GM19455 (cell line): ENCODE results near the gene ANXA4.
A peak's percentile ranks its signal among the peaks of the same experiment; 100 is the strongest.
"Not testable (repeated sequence)": the region's sequence is repeated elsewhere in the genome, so short reads cannot be mapped to it uniquely, and the experiment has no call there.

Experiments
- ATAC-seq: cut with Tn5 transposase; IDR thresholded peaks from one replicate; pipeline ENCODE4 v1.9.1; 2021; ENCODE audit not compliant: unreplicated experiment

ANXA4 gene

DNA sequence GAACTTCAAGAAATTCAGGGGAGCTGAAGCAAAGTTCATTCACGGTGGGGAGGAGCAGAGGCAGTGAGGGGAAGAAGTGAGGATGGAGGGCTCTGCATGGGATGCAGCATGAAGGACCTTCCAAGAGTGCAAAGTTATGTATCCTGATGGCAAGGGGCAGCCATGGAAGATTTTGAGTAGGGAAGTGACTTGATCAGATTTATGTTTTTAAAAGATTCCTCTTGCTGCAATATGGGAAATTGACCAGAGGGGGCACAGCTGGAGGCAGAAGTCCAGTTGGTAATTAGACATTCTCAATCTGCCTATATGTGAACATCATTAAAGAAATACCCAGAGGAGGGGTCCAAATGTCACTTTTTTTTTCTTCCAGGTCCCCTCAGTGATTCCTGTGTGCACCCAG is 21.5 kb upstream of the ANXA4 start:
- ATAC-seq = no peak

DNA sequence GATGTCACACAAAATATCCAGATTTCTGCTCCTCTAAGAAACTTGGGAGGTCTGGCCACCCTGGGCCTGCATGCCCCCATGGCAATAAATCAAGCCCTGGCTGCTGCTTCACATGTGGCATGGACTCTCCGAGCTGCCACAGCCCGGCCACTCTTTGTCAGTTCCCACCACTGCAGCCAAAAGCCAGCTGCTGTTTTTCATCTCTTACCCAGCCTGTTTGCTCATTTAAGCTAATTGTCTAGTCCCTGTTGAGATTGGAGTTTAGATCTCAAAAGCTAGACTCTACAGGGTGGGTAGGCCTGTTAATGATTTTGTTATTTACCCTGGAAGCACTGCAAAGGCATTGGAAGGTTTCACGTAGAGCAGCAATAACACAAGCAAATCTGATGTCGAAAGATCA is 20.9 kb upstream of the ANXA4 start:
- no peak for ATAC-seq

GRCh38 chr2:69723791-69724190 is 18.1 kb upstream of the ANXA4 start:
- ATAC-seq = no peak

GRCh38 chr2:69724540-69725159 is 17.3 kb upstream of the ANXA4 start:
- peak; percentile 73 for ATAC-seq

DNA sequence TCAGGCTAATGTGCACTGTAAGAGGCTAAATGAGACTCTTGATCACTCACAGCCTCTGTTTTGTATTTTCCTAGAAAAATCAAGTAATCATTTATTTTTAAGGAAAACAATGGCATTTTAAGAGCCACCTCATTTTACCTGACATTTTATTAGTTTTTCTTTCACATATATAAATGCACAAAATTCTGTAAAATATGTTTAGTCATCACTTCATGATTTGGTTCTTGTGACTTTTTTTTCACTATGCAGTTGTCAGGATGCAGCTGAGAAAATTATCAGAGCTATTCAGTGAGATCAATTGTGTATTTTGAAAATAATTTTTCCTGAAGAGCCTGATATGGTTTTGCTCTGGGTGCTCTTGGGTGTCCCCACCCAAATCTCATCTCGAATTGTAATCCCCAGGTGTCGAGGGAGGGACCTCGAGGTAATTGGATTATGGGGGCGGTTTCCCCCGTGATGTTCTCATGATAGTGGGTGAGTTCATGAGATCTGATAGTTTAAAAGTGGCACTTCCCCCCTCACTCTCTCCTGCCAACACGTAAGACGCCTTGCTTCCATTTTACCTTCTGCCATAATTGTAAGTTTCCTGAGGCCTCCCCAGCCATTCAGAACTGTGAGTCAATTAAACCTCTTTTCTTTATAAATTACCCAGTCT is 16.1 kb upstream of the ANXA4 start:
- ATAC-seq = no peak

DNA sequence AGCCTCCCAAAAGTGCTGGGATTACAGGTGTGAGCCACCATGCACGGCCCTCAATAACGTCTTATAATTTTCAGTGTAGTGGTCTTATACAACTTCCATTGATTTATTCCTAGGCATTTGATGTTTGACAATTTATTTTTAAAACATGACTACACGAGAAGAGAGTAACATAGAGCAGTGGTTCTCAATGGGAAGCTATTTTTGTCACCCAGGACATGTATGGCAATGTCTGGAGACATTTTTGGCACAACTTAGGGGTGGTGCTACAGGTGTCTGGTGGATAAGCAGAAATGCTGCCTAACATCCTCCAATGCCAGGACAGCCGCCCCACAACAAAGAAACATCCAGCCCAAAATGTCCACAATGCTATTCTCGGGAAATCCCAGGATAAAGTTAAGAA is 12.7 kb upstream of the ANXA4 start:
- no peak for ATAC-seq

DNA sequence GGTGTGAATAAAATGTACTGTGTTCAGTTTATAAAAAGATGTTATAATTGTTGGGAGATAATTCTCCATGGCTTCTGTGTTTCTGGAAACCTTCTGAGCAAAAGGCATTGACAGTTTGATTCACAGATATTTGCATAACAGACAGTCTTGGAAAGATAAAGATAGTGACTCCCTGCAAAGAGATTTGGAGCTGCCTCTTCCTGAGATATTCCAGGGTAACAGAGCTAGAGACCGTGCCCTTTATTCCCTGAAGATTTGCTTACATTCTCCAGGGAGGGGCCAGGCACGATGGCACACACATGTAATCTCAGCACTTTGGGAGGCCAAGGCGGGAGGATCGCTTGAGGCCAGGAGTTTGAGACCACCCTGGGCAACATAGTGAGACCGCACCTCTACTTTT is 12.2 kb upstream of the ANXA4 start:
- no peak for ATAC-seq

GRCh38 chr2:69731147-69731970 is 10.6 kb upstream of the ANXA4 start:
- ATAC-seq = no peak

- ATAC-seq = no peak
Observed at GRCh38 chr2:69733342-69734034, 8.4 kb upstream of the ANXA4 start.

DNA sequence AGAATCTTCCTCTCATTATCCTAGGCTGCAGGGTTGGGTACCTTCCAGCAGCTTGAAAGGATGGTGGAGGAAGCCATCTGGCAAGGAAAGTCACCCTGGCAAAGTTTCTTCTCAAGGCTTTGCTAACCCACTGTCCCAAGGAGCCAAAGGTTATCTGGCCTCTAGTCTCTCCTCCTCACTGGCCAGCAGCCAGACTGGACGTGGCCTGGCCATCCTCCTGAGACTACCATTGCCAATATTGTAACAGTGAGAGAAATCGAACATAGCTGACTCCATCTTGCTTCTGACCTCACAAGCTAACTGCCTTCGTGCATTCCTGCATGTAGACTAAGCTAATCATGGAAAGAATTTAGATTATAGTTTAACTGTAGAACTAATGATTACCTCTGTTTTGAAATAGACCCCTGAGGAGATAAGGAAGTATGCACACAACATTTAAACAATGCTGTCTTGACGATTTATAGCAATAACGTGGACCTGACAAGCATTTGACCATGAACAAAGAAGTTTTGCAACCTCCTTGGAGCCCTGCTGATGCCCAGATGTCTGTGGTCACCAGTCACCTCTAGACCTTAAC is 7.8 kb upstream of the ANXA4 start:
- no peak for ATAC-seq

GRCh38 chr2:69734854-69735544 is 6.9 kb upstream of the ANXA4 start:
- ATAC-seq = no peak

GRCh38 chr2:69735686-69736085 is 6.2 kb upstream of the ANXA4 start:
- ATAC-seq = no peak

DNA sequence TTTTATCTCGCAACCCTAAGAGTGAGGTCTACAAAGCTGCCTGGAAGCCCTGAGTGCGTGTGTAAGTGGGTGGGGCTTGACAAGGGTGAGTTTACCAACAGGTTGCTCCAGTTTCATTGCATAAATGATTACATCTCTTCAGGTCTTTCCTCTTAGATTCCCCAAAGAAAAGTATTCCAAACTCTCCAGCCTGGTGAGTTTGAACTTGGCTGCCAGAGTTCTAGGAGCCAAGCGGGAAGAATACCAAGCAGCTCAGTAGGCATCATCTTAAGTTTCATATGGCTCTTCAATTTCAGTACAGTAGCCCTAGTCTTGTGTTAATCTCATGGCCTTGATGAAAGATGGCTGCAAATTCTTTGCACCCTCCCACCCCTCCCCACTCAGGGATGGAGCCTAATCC is 3.8 kb upstream of the ANXA4 start:
- not testable (repeated sequence) for ATAC-seq

GRCh38 chr2:69740502-69740951 is 1.4 kb upstream of the ANXA4 start:
- no peak for ATAC-seq

DNA sequence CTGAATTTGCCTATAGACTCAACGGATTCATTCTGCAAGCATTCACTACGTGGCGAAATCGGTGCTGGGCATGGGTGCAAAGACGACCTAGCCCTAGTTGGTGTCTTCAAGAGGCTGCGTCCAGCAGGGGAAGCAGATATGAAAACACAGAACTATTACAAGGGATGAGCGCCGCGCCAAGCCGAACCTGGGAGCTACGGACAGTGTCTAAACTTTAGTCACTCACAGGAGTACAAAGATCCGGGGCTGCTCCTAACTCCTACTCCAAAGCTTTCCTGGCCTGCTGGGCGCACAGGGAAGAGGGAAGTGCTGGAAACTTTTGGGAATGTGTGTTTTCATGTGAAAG is 732 bp upstream of the ANXA4 start:
- peak; percentile 39 for ATAC-seq

GRCh38 chr2:69742322-69742952 is 503 bp downstream of the ANXA4 start:
- peak; percentile 36 for ATAC-seq

- no peak for ATAC-seq
Observed at GRCh38 chr2:69743847-69744264, 1.9 kb downstream of the ANXA4 start.

GRCh38 chr2:69744456-69744855 is 2.5 kb downstream of the ANXA4 start:
- no peak for ATAC-seq

DNA sequence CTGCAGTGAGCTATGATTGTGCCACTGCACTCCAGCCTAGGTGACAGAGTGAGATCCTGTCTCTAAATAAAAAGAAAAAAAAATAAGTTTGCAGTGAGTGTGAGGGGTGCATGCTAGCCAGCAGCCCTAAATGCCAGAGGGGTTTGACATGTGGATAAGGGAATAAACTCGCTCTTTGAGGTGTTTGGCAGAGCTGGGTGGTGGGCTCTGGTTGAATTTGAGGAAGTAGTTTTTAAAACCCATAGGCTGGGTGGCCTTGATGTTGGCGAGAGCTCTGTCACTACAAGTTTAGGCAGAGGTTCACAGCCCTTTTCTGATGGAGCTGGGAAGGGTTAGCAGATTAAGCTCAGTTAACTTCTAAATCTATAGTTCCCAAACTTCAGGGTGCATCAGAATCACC is 3.1 kb downstream of the ANXA4 start:
- no peak for ATAC-seq

- ATAC-seq = no peak
Observed at GRCh38 chr2:69750246-69750645, 8.3 kb downstream of the ANXA4 start.
